GM10847 (cell line): ENCODE data around the gene GGA1.

ENCODE experiments used
- POLR2A ChIP-seq: IDR thresholded peaks from 2 replicates; pipeline ENCODE4 v1.6.1; 2011; ENCODE audit not compliant: insufficient read length; ENCODE audit errors: extremely low read depth

The GGA1 gene

DNA sequence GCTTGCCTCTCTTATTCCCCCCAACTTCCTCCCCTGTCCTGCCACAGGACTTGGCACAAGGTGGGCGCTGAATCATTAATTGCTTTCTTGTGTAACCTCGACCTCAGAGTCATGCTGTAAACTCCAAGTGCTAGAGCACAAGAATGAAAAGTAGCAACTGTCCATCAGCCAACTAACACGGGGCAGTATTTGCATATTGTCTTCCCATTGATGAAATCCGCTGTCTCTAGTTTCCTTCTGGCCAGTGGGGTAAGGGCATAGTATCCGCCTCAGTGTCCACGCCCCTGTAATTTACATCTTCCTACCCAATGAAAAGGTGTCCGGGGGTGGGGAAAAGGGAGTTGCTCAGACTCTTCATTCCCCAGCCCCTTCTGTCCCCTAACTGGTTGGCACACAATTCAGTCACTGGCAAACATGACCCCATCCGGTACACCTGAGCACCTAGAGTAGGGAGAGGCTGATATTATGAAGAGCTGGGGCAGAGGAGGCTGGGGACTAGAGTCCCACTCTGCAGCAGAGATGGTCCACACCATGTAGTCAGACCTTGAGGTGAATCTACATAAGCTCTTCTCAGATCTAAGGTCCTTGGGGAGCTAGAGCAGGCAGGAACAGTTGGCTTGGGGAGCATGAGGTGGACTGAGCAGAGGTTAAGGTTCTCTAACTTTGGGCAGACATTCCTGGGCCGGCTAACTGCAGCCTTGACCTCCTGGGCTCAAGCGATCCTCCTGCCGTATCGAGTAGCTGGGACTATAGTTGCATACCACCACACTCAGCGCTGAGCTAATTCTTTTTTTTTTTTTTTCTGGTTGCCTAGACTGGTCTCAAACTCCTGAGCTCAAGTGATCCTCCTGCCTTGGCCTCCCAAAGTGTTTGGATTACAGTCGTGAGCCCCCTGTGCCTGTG lies 6.8 kb upstream of the GGA1 start:
- TF ChIP-seq POLR2A, result no peak

DNA sequence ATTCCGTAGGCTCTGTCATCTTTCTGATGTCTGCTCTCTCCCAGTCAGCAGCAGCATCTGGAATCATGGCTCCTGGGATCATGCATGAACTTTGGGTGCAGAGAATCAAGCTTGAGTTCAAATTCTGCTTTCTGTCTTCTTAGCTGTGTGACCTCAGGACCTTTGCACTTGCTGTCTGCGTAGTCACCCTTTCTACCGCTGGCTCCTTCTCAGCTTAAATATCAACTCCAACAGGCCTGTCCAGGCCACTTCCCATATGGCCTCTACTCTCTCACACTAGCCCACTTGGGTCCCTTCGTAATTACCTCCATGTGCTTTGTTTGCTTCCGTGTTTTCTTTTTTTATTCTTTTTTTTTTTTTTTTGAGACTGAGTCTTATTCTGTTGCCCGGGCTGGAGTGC lies 4.6 kb upstream of the GGA1 start:
- TF ChIP-seq POLR2A, result no peak

DNA sequence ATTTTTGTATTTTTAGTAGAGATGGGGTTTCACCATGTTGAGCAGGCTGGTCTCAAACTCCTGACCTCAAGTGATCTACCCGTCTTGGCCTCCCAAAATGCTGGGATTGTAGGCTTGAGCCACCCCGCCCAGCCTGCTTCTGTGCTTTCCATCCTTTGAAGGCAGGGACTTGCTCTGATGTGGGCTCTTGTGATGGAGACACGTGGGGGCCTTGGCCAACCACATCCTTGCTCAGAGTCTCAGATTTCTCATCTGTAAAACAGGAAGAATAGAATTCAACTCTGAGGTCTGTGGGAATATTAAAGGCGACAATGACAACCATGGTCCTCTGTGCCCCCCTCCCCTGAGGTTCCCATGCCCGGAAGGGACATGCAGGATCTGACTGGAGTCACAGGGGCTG lies 3.8 kb upstream of the GGA1 start:
- no peak for TF ChIP-seq POLR2A

DNA sequence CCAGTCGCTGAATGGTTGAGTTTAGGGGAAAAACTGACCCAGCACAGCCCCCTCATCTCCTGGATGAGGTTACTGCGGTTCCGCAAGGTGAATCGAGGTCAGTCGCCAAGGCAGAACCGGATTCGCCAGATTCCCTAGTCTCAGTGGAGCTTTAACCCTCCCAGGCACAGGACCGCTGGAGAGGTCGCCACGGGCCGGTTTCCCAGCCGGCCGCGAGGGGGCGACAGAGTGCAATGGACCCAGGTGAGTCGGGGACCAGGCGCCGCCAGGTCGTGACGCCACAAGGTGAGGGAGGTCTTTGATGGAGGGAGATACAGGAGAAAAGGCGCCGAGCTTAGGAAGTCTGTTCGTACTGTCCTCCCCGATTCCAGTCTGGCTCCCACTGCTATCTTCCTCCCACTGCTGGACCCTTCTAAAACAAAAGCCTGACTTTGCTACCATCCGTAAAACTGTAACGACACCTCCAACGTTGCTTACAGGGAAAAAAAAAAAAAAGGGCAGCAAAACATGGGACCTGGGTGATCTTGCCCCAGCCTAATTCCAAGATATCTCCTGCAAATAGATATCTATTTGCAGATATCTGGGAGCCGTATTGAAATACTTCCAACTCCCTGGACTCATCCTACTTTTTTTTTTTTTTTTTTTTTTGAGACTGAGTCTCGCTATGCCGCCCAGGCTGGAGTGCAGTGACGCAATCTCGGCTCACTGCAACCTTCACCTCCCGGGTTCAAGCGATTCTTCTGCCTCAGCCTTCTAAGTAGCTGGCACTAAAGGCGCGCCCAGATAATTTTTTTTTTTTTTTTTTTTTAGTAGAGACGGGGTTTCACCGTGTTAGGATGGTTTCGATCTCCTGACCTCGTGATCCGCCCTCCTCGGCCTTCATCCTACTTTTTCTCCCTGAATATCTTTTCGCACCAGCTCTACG lies 1.4 kb upstream of the GGA1 start:
- TF ChIP-seq POLR2A, result no peak

DNA sequence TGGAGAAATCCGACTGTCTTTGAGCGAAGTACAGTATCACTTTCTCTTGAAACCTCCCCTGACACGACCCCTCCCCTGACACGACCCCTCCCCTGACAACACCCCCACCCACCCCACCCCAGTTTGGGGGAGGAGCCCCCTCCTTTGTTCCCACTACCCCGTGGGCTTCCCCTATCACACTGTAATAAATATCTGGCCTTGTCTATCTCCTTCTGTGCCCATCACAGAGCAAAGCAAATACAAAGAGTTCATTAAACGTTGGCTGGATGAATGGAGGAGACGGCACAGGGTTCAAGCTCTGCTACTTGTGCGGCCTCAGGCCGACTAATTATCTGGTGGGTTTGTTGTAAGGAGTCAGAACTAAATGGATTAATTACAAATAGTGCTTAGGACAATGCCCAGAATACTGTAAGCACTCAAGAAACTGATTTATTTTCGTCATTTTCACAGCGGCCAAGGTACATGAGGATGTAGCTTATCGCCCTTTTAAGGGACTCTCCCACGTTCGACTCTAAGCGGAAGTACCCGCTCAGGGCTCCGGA lies 628 bp upstream of the GGA1 start:
- no peak for TF ChIP-seq POLR2A

DNA sequence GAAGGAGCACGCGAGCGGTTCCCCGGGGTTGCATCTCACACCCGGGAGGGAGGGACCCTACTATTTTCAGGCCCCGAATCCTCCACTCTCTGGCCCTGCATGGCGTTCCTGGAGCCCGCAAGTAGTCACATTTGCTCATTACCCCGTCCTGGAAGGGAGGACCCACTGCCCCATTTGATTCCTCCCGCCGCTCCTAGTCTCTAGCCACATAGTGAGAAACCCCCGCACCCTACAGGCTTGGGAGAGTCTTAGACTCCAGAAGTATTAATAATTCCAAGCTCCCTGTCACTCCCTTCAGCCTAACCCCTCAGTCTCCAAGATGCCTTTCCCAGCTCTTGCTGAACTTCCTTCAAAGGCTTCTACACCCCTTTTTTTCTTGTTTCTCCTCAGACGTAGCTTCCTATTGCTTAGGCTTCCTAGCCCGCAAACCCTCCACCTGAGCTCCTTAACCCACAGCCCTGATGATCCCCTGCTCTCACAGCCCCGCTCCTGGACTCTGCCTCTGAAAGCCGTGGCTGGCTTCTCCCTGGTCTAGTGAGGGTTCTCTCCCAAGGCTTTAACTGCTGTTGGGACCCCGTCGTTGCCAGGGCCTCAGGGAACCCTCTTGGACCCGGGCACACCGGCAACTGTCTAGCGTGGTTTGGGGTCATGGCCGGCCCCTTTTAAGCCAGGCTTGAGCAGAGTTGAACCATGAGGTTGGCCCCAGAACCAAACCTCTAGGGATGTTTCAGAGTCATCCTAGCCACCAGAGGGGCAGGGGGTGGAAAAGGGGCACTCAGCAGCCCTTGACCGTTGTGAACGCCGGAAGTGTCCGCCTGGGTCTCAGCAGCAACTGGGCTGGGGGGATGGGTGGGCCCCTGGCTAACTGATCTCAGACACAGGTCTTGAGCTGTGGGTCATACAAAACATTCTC lies 862 bp downstream of the GGA1 start:
- TF ChIP-seq POLR2A, result no peak

DNA sequence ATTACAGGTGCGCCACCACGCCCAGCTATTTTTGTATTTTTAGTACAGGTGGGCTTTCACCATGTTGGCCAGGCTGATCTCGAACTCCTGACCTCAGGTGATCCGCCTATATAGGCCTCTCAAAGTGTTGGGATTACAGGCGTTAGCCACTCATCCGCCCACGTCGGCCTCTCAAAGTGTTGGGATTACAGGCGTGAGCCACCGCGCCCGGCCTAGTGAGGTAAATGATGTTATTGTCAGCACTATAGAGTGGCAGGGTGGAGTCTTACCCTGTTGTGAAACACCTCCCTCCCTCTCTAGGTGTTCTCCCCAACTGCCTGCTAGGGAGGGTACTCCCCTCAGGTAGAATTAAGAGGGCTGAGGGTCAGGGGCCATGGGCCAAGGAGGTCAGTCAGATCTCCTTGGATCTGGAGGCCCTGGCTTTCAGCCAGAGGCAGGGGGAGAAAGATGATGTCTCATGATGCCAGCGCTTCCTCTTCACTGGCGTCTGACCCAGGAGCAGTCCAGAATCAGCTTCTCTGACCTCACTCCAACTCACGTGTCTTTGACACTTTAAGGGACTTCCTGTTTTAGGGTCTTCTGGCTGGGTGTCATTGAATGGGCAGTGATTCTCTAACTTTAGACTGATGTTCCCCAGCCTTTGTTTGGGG lies 2.0 kb downstream of the GGA1 start:
- no peak for TF ChIP-seq POLR2A

DNA sequence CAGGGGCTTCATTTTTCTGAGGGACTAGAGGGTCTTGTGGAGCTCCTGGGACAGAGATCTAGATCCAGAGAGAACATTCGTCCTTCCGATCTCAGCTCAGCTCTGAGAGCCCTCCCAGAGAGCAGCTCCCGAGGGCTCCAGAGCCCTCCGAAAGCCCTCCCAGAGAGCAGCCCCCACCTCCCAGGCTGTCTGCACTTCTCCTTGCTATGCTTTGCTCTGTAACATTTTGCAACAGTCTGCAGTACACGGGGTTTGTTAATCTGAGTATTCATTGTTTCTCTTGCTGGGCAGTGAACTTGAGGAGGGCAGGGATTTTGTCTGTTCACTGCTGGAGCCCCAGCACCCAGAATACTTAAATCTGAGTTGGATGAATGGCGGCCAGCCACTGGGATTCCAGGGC lies 2.6 kb downstream of the GGA1 start:
- no peak for TF ChIP-seq POLR2A

DNA sequence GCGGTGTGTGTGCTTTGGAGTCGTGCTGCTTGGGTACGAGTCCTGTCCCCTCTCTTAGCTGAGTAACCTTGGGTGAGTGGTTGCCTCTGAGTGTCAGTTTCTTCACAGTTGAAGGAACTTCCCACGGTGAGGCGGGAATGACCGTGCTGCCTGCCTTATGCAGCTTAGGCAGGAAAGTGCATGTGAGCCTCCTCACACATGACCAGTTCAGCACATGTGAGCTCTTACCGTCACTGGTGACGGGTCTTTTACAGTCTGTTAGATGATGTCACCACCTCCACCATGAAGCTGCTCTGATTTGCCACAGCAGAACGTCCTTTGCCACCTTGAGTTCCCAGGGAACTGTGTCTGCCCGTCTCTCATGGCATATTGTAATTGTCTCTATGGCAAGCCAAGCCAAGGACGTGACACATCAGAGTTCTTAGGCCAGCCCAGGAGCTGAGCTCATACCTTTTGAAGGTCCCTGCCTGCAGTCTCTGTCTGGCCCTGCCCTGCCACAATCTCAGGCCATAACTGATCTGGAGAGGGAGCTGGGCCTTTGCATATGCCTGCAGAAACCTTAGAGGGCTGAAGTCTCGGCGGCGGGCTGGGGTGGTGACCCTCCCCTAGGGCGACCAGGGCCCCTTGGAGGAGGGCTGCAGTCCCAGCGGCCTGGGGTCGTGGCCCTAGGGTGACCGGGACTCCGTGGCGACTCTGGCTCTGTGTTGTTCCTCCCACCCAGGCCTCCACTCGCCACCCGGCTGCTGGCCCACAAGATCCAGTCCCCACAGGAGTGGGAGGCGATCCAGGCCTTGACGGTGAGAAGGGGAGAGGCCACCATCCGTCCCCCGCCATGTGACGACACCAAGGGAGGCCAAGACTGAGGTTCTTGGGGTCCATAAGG lies 7.8 kb downstream of the GGA1 start:
- TF ChIP-seq POLR2A, result no peak

DNA sequence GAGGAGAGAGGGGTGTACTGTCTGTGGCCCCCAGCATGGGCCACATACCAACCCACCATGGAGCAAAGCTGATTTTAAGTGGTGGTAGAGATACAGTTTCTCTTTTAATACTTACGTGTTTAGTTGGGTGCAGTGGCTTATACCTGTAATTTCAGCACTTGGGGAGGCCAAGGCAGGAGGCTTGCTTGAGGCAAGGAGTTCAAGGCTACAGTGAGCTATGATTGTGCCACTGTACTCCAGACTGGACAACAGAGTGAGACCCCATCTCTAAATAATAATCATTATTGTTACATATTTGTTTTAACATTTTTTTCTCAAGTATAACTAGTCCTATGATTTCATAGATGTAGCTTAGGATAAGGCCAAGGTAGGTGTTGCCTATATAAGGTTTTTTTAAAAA lies 8.8 kb downstream of the GGA1 start:
- no peak for TF ChIP-seq POLR2A

DNA sequence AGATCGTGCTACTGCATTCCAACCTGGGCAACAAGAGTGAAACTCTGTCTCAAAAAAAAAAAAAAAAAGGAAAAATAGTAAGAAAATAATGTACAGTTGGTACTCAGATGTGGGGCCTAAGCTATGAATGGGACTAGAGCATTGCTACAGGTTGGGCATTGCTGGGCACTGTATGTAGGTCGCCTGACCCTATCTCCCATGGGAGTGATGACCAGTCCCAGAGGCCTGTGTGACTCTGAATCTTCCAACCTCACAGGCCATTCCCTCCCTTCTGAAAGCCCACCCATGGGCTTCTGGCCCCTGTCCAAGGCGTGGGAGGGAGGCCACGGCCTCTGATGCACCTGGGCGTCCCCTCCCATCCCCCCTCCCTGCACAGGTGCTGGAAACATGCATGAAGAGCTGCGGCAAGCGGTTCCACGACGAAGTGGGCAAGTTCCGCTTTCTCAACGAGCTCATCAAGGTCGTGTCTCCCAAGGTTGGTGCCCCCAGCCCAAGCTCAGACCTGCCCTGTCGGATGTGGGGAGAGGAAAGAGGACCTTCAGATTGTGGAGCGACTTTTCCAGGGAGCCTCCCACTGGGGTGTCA lies 9.5 kb downstream of the GGA1 start:
- no peak for TF ChIP-seq POLR2A

DNA sequence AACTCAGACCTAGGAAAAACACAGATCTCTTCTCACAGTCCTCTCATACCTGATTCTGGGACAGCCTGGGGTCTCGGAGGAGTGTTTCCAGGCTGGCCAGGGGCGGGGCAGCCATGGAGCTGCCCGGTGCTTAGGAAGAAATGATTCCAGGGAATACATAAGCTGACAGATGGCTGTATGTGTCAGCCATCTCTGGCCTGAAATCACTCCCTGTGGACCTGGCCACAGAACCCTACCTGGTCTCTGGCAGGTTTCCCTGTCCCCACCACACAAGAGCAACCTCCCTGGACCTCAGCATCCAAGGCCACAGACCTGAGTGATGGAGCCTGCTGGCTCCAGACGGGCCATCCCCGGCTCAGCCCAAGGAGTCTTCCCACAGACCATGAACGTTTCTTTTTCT lies 10.0 kb downstream of the GGA1 start:
- TF ChIP-seq POLR2A, result no peak

DNA sequence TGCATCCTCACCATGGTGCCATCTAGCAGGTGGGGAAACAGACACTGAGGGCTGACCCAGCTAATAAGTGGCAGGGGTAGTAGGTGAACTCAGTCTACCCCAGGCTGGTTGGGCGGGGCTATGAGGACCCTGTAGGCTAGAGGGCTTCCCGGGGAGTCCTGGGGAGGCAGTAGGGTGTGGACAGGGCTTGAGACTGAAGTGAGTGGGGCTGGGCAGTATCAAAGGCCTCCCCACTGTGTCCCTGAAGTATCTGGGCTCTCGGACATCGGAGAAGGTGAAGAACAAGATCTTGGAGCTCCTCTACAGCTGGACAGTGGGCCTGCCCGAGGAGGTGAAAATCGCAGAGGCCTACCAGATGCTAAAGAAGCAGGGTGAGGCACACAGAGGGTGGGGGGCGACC lies 11.4 kb downstream of the GGA1 start:
- TF ChIP-seq POLR2A, result no peak

DNA sequence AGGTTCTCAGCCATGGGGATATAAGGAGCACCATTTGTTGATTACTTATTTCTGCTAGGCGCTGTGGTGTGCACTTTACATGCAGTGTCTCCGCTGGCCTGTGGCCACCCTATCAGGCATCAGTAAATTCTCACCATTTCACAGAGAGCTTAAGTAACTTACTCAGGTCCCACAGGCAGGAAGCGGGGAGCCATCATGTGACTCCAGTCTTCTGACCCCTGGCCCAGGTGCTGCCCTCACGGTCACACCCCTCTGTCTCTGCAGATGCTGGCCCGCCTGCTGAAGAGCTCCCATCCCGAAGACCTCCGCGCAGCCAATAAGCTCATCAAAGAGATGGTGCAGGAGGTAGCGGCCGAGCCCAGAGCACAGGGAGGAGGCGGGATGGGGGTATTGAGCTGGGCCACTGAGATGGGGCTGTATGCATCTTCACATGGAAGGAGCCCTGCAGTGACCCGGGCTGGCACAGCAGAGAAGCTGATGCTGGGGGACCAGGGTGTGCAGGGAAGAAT lies 12.8 kb downstream of the GGA1 start:
- TF ChIP-seq POLR2A, result no peak
